Cardiac fibroblast (primary cell): ENCODE measurements around the gene ITFG1.

ENCODE experiments used
- DNase-seq, 2 donors: peaks; one replicate each; pipeline versions ENCODE4 v3.0.0 to v3.0.0-alpha.2; 2010; ENCODE audit warnings: low read depth in 2 of 2
- H3K4me3 ChIP-seq, 2 donors: replicated peaks in 1 of 2; 1 replicate in 1 of 2; 2 replicates in 1 of 2; pipeline ENCODE4 v1.5.1; 2011; ENCODE audit warnings: low read depth in 2 of 2, low read length in 2 of 2, mild to moderate bottlenecking in 2 of 2, moderate library complexity in 1 of 2
- CTCF ChIP-seq: IDR thresholded peaks from one replicate; pipeline ENCODE4 v1.5.1; 2011; ENCODE audit warnings: low read depth, mild to moderate bottlenecking, low read length, inconsistent platforms

ITFG1 gene

GRCh38 chr16:47254756-47255155, 206.1 kb downstream of the ITFG1 start:
- DNase-seq: no peak
- no peak overlapping the region for H3K4me3 ChIP-seq
- no peak for TF ChIP-seq CTCF

GRCh38 chr16:47250983-47251382, 209.9 kb downstream of the ITFG1 start:
- no peak overlapping the region for H3K4me3 ChIP-seq
- TF ChIP-seq CTCF: no peak

GRCh38 chr16:47247690-47248089, 213.2 kb downstream of the ITFG1 start:
- no peak overlapping the region for H3K4me3 ChIP-seq
- no peak for TF ChIP-seq CTCF
- DNase-seq: no peak

More at GRCh38 chr16:47250983-47251382, 209.9 kb downstream of the ITFG1 start:
- DNase-seq: peak in 1 of 2 donors; percentile 24

- TF ChIP-seq CTCF: no peak
- no peak for DNase-seq
- H3K4me3 ChIP-seq: no peak overlapping the region
Observed at GRCh38 chr16:47244206-47244605, 216.7 kb downstream of the ITFG1 start.

- no peak for TF ChIP-seq CTCF
- DNase-seq: no peak
- no peak overlapping the region for H3K4me3 ChIP-seq
Observed at GRCh38 chr16:47241061-47241460, 219.8 kb downstream of the ITFG1 start.

- DNase-seq: no peak
- H3K4me3 ChIP-seq: no peak overlapping the region
- no peak for TF ChIP-seq CTCF
Observed at GRCh38 chr16:47236716-47237115, 224.1 kb downstream of the ITFG1 start.

GRCh38 chr16:47230296-47230695, 230.6 kb downstream of the ITFG1 start:
- H3K4me3 ChIP-seq: no peak overlapping the region
- no peak for DNase-seq
- no peak for TF ChIP-seq CTCF
